ENCODE results near the gene MTX2.
A peak's percentile ranks its signal among the peaks of the same experiment; 100 is the strongest.

The MTX2 gene

GRCh38 chr2:176269319-176270099 is at the start of gene MTX2:
Gene MTX2, plus strand, starts transcription at chr2:176269442. Its CDS starts 188 bp downstream, at chr2:176269630.
- peak; percentile 81 for DNase-seq

GRCh38 chr2:176227874-176228273 is 41.4 kb upstream of the MTX2 start:
- no peak for DNase-seq

- DNase-seq = no peak
Observed at GRCh38 chr2:176234156-176234555, 35.1 kb upstream of the MTX2 start.

GRCh38 chr2:176234940-176235339 is 34.3 kb upstream of the MTX2 start:
- no peak for DNase-seq

- DNase-seq = no peak
Observed at GRCh38 chr2:176237456-176237855, 31.8 kb upstream of the MTX2 start.

GRCh38 chr2:176239031-176239430 is 30.2 kb upstream of the MTX2 start:
- DNase-seq = no peak

- no peak for DNase-seq
Observed at GRCh38 chr2:176240301-176240700, 28.9 kb upstream of the MTX2 start.

- DNase-seq = no peak
Observed at GRCh38 chr2:176242276-176242675, 27.0 kb upstream of the MTX2 start.

GRCh38 chr2:176246331-176246730 is 22.9 kb upstream of the MTX2 start:
- DNase-seq = no peak

- no peak for DNase-seq
Observed at GRCh38 chr2:176247859-176248258, 21.4 kb upstream of the MTX2 start.

GRCh38 chr2:176251928-176252327 is 17.3 kb upstream of the MTX2 start:
- DNase-seq = no peak

- DNase-seq = no peak
Observed at GRCh38 chr2:176260689-176261088, 8.6 kb upstream of the MTX2 start.

- DNase-seq = no peak
Observed at GRCh38 chr2:176261136-176261535, 8.1 kb upstream of the MTX2 start.

GRCh38 chr2:176268976-176269318 is 295 bp upstream of the MTX2 start:
- DNase-seq = no peak

- DNase-seq = no peak
Observed at GRCh38 chr2:176270100-176270750, 983 bp downstream of the MTX2 start.

- no peak for DNase-seq
Observed at GRCh38 chr2:176272870-176273459, 3.7 kb downstream of the MTX2 start.

GRCh38 chr2:176278927-176279326 is 9.7 kb downstream of the MTX2 start:
- no peak for DNase-seq

GRCh38 chr2:176280156-176280555 is 10.9 kb downstream of the MTX2 start:
- DNase-seq = no peak

- DNase-seq = no peak
Observed at GRCh38 chr2:176280867-176281658, 11.8 kb downstream of the MTX2 start.

- DNase-seq = no peak
Observed at GRCh38 chr2:176283291-176284068, 14.2 kb downstream of the MTX2 start.

- DNase-seq = no peak
Observed at GRCh38 chr2:176284461-176285049, 15.3 kb downstream of the MTX2 start.

- no peak for DNase-seq
Observed at GRCh38 chr2:176285321-176285720, 16.1 kb downstream of the MTX2 start.

All from activated CD4-positive, alpha-beta T cell treated with anti-CD3 and anti-CD28 coated beads for 48 hours (primary cell).